Hepatocyte (in vitro differentiated cells): ENCODE results near the gene PRDX1. TPM values are rescaled to one million over a fixed set of nuclear protein-coding genes. Genes with fewer than 3 reads are reported as not detected.
"Not testable (repeated sequence)": the region's sequence is repeated elsewhere in the genome, so short reads cannot be mapped to it uniquely, and the experiment has no call there.

Source experiments
- DNase-seq: peaks from one replicate; pipeline ENCODE4 v3.0.0-alpha.2; 2016; ENCODE audit warnings: low spot score
- H2AFZ ChIP-seq: fragments of 200-600 bp; sonication (generic); 2 replicates; pipeline ENCODE4 v1.6.0; 2016; ENCODE audit warnings: antibody characterized with exemption, mild to moderate bottlenecking
- H3K27ac ChIP-seq: fragments of 200-600 bp; sonication (generic); 2 replicates; pipeline ENCODE4 v1.5.1; 2016; ENCODE audit warnings: mild to moderate bottlenecking
- H3K27me3 ChIP-seq: fragments of 200-600 bp; sonication (generic); 2 replicates; pipeline ENCODE4 v1.6.1; 2016
- H3K36me3 ChIP-seq: fragments of 200-600 bp; sonication (generic); replicated peaks from 2 replicates; pipeline ENCODE4 v1.5.1; 2016; ENCODE audit warnings: low read depth; ENCODE audit not compliant: insufficient read depth
- H3K4me1 ChIP-seq: fragments of 200-600 bp; sonication (generic); 2 replicates; pipeline ENCODE4 v1.5.1; 2016; ENCODE audit warnings: mild to moderate bottlenecking, moderate library complexity; ENCODE audit not compliant: insufficient read depth
- H3K4me2 ChIP-seq: fragments of 200-600 bp; sonication (generic); 2 replicates; pipeline ENCODE4 v1.6.0; 2016
- H3K4me3 ChIP-seq: fragments of 200-600 bp; sonication (generic); 2 replicates; pipeline ENCODE4 v1.5.1; 2016; ENCODE audit warnings: mild to moderate bottlenecking
- H3K79me2 ChIP-seq: fragments of 200-600 bp; sonication (generic); 2 replicates; pipeline ENCODE4 v1.6.0; 2017; ENCODE audit warnings: mild to moderate bottlenecking
- H3K9me2 ChIP-seq: fragments of 200-600 bp; sonication (generic); replicated peaks from 2 replicates; pipeline ENCODE4 v1.6.0; 2017; ENCODE audit warnings: mild to moderate bottlenecking; ENCODE audit not compliant: insufficient read depth
- H3K9me3 ChIP-seq: fragments of 200-600 bp; sonication (generic); 2 replicates; pipeline ENCODE4 v1.5.1; 2016; ENCODE audit warnings: low read depth, mild to moderate bottlenecking
- H4K20me1 ChIP-seq: fragments of 200-600 bp; sonication (generic); 2 replicates; pipeline ENCODE4 v1.6.0; 2016; ENCODE audit warnings: mild to moderate bottlenecking; ENCODE audit not compliant: insufficient read depth, poor library complexity, severe bottlenecking
- CTCF ChIP-seq: fragments of 200-600 bp; sonication (generic); IDR thresholded peaks from 2 replicates; pipeline ENCODE4 v1.5.1; 2016; ENCODE audit warnings: antibody characterized with exemption, mild to moderate bottlenecking; ENCODE audit not compliant: poor library complexity
- EZH2 ChIP-seq: fragments of 200-600 bp; sonication (generic); IDR thresholded peaks from 2 replicates; pipeline ENCODE4 v1.6.1; 2016; ENCODE audit warnings: antibody characterized with exemption, mild to moderate bottlenecking, borderline replicate concordance
- EZH2phosphoT487 ChIP-seq: fragments of 200-600 bp; sonication (generic); IDR thresholded peaks from one replicate; pipeline ENCODE4 v1.6.1; 2018; ENCODE audit warnings: antibody characterized with exemption, mild to moderate bottlenecking, low read depth, moderate library complexity; ENCODE audit not compliant: unreplicated experiment, severe bottlenecking
- WGBS: methylation state at CpG from one replicate; pipeline ENCODE4 v1.1.6; 2016; ENCODE audit warnings: low lambda C conversion rate; ENCODE audit errors: missing lambda C conversion rate; 5-methylcytosine and 5-hydroxymethylcytosine counted together
- polyA plus RNA-seq: library from polyadenylated mRNA; unstranded; fragments of >200 nt; fragmentation: Nextera tagmentation; extraction: Ambion mirVana; gene quantifications from 2 replicates; pipeline ENCODE4 v1.2.1, GENCODE V29; 2016
- total RNA-seq: library from RNA; depleted of rRNA; stranded (reverse); fragments of >200 nt; gene quantifications from 2 replicates; pipeline ENCODE4 v1.2.3, GENCODE V29; 2014

The PRDX1 gene
- total and polyA plus RNA-seq, 2 experiments from 2014 or later = 523 to 660 TPM

- WGBS = 55% methylated on average over 19 of the region's 19 CpGs
- no peak overlapping the region for H2AFZ ChIP-seq
These were observed 30.0 kb downstream of the PRDX1 start for GRCh38 chr1:45491487-45492260.

GRCh38 chr1:45490626-45491486, 30.8 kb downstream of the PRDX1 start, which contains the start of gene TESK2:
Gene TESK2 (minus strand): TSS chr1:45491163. CDS start chr1:45457785, 33,378 bp downstream.
- H3K9me3 ChIP-seq = no peaks in the 10 kb centered on the region
- 2% methylated on average over 61 of the region's 64 CpGs for WGBS
- no peaks in the 10 kb centered on the region for H3K36me3 ChIP-seq
- H3K79me2 ChIP-seq = peaks cover 21% of the 10 kb centered on the region
- no peaks in the 10 kb centered on the region for H3K9me2 ChIP-seq
- no peaks in the 10 kb centered on the region for H4K20me1 ChIP-seq
- H3K4me3 ChIP-seq = peak within 1 kb of the TSS; percentile 46
- TF ChIP-seq CTCF (no peak), EZH2phosphoT487 (no peak), EZH2 (no peak)
- H3K4me2 ChIP-seq = peak within 1 kb of the TSS; percentile 91
- H2AFZ ChIP-seq = peak within 1 kb of the TSS; percentile 80
- H3K27me3 ChIP-seq = no peaks in the 10 kb centered on the region
- DNase-seq = peak; percentile 98
- peaks cover 6% of the 10 kb centered on the region for H3K4me1 ChIP-seq
- peak within 1 kb of the TSS; percentile 53 for H3K27ac ChIP-seq

More at GRCh38 chr1:45491487-45492260, 30.0 kb downstream of the PRDX1 start:
- Histone ChIP-seq H3K4me1 (peaks cover 6% of the 10 kb centered on the region), H3K4me3 (no peak overlapping the region), H3K27ac (no peak overlapping the region), H4K20me1 (no peaks in the 10 kb centered on the region), H3K27me3 (no peaks in the 10 kb centered on the region), H3K36me3 (no peaks in the 10 kb centered on the region), H3K79me2 (peaks cover 21% of the 10 kb centered on the region), H3K9me2 (no peaks in the 10 kb centered on the region), H3K9me3 (no peaks in the 10 kb centered on the region), H3K4me2 (peak overlapping the region; percentile 61)
- no peak for DNase-seq
- no peak for TF ChIP-seq EZH2phosphoT487
- TF ChIP-seq CTCF = no peak
- no peak for TF ChIP-seq EZH2

GRCh38 chr1:45490121-45490625, 31.5 kb downstream of the PRDX1 start:
- Histone ChIP-seq H3K27ac (peak overlapping the region; percentile 53), H3K4me3 (peak overlapping the region; percentile 46), H2AFZ (peak overlapping the region; percentile 80), H3K9me2 (no peaks in the 10 kb centered on the region), H4K20me1 (no peaks in the 10 kb centered on the region), H3K36me3 (no peaks in the 10 kb centered on the region), H3K79me2 (peaks cover 23% of the 10 kb centered on the region), H3K4me1 (peaks cover 6% of the 10 kb centered on the region), H3K4me2 (peak overlapping the region; percentile 91), H3K9me3 (no peaks in the 10 kb centered on the region), H3K27me3 (no peaks in the 10 kb centered on the region)
- DNase-seq = no peak
- 1% methylated on average over 17 of the region's 17 CpGs for WGBS
- TF ChIP-seq EZH2phosphoT487 (no peak), CTCF (no peak), EZH2 (no peak)

GRCh38 chr1:45489379-45489778, 32.3 kb downstream of the PRDX1 start:
- Histone ChIP-seq H3K79me2 (peaks cover 29% of the 10 kb centered on the region), H3K4me2 (peak overlapping the region; percentile 91), H3K4me3 (peak overlapping the region; percentile 46), H2AFZ (peak overlapping the region; percentile 80)
- H3K9me3 ChIP-seq, DNase-seq, H3K4me1 ChIP-seq, H3K27me3 ChIP-seq, H3K36me3 ChIP-seq, H4K20me1 ChIP-seq, H3K27ac ChIP-seq, H3K9me2 ChIP-seq: not testable (repeated sequence)
- 37% methylated on average over 14 of the region's 14 CpGs for WGBS
